T47D (cell line): ENCODE data around the gene CHRDL2.
A peak's percentile ranks its signal among the peaks of the same experiment; 100 is the strongest.

Experiments used
- DNase-seq, 2 experiments: peaks; one replicate each; pipeline versions ENCODE4 v3.0.0 to v3.0.0-alpha.2; 2011 to 2012; ENCODE audit warnings: low read depth in 1 of 2, low spot score in 1 of 2
- JUND ChIP-seq: IDR thresholded peaks from 2 replicates; pipeline ENCODE4 v1.6.1; 2012; ENCODE audit warnings: low read depth
- in situ Hi-C: cut with HindIII; loops from 2 replicates; pipeline ENCODE4 v1.10.0; 2016; ENCODE audit warnings: low sequenced_read_pairs, low pct_unique_long_range_greater_than_20kb

Gene CHRDL2

DNA sequence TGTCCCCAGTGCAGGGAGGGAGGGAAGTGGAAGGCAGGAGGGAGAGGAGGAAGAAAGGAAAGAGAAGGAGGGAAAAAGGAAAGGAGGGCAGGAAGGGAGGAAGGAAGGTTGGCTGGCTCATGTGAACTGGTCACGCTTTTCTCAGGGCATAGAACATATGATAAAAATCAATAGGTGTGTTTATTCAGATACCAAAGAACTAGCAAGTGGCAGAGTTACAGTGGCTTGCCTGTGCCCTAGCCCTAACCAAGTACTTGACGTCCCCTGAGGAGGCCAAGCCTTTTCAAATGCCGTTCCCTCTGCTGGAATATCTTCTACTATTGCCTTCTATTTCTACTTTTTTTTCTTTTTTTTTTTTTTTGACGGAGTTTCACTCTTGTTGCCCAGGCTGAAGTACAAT lies 33.5 kb downstream of the CHRDL2 start:
- no peak for DNase-seq
- no peak for TF ChIP-seq JUND
- in situ Hi-C loops = no loop called here

GRCh38 chr11:74696939-74697675 lies 34.1 kb downstream of the CHRDL2 start:
- DNase-seq = no peak
- TF ChIP-seq JUND = no peak
- in situ Hi-C loops = no loop called here

DNA sequence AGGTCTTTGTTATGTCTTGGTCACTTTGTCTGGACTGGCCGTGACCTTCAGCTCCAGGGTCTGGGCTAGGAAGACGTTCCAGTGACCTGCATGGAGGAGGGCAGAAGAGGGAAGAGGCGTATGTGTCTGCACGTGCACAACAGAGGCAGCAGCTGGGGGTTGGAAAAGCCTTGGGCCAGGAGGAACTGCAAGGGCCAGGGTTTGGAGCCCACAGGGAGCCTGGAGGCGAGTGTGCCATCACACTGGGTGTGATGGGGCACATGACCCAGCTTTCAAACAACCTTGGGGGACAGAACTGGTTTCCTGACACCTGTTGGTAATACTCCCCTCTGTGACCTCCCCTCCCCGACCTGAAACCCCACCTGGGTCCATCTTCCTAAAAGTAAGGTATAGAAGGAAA lies 34.7 kb downstream of the CHRDL2 start:
- no peak for DNase-seq
- in situ Hi-C loops = no loop called here
- no peak for TF ChIP-seq JUND

- TF ChIP-seq JUND = no peak
- no peak for DNase-seq
- in situ Hi-C loops = no loop called here
Measured at GRCh38 chr11:74695705-74696280, 35.4 kb downstream of the CHRDL2 start.

- DNase-seq = peak in 1 of 2 experiments; percentile 40
- in situ Hi-C loops = no loop called here
- TF ChIP-seq JUND = no peak
Measured at GRCh38 chr11:74694136-74694930, 36.9 kb downstream of the CHRDL2 start.

GRCh38 chr11:74693531-74693930 lies 37.7 kb downstream of the CHRDL2 start:
- peak; percentile 61 to 92 for DNase-seq
- in situ Hi-C loops = no loop called here
- no peak for TF ChIP-seq JUND

DNA sequence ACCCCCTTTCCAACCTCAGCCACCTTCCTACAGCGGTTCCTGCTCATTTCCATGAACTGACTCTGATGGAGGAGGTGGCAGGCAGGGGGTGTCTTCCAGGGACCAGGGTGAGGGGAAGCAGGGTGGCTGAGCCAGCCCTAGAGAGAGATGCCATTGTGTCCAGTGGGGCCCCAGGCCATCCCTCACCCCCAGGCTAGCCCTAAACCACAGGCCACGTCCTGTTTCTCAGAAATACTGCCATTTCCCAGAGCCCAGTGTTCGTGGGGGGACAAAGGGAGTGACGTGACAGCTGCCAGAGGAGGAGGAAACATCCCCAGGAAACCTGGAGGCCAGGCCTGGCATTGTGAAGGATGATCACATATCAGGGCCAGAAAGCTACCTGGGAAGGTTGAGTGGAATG lies 39.5 kb downstream of the CHRDL2 start:
- no peak for TF ChIP-seq JUND
- no peak for DNase-seq
- in situ Hi-C loops = no loop called here

GRCh38 chr11:74689666-74690065 lies 41.6 kb downstream of the CHRDL2 start:
- TF ChIP-seq JUND = no peak
- no peak for DNase-seq
- in situ Hi-C loops = no loop called here

DNA sequence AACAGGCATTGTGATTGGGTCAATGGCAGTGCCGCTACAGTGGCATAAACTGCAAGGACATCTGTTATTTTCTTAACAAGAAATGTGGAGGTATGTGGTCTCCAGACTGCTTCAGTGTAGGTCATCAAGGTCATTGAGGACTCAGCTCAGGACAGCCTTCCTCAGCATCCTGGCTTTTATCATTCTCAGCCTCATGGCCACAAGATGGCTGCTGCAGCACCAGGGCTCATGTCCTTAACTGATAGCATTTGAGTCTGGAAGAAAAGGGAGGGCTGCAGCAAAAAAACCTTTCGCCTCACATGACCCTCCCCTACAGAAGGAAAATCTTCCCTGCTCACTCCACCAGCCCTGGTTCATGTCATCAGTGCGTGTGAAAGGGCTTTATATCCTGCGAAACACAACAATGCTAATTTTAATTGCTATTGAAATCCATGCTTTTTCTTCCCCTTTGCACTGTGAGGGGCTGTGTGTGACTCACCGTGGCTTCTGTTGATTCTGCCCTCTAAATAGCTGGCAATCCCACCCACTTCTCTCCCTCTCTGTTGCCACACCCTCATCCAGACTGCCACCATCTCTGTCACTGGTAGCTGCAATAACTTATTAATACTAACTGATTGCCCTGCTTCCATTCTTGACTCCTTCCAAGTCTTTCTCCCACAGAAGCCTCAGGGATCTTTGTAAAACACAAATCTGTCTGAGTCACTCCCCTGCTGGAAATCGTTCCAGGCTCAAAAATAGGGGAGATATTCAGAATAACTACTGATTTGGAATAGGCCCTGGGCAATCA lies 43.8 kb downstream of the CHRDL2 start:
- in situ Hi-C loops = no loop called here
- no peak for TF ChIP-seq JUND
- no peak for DNase-seq

- in situ Hi-C loops = no loop called here
- TF ChIP-seq JUND = no peak
- no peak for DNase-seq
Measured at GRCh38 chr11:74686792-74687191, 44.4 kb downstream of the CHRDL2 start.

DNA sequence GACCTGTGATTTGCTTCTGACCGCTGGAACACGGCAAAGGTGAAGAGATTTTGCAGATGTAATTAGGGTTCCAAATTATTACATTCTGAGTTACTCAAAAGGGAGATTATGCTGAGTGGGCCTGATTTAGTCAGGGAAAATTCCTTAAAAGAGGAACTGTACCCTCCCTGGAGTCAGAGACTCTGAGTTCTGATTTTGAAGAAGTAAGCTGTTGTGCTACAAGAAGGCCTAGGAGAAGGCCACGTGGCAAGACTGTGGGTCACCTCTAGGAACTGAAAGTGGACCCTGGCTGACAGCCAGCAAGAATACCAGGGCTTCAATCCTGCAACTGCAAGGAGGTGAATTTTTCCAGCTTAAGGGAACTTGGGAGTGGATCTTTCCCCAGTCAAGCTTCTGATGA lies 45.3 kb downstream of the CHRDL2 start:
- DNase-seq = no peak
- TF ChIP-seq JUND = no peak
- in situ Hi-C loops = no loop called here

DNA sequence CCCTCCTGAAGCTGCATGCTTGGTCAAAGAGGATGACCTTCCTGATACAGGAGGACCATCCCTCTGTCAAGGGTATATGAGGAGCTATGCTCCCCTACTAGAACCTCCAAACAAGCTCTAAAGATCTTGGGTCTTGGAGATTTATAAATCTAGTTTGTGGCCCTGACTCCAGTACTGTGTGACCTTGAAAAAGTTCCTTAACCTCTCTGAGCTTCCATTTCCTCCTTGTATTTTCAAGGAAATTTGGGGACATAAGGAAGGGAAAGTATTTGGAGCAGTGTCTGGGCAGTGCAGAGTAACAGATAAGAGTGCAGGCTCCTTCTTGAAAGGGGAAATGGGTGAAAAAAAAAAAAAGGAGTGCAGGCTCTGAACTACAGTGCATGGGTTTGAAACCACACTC lies 45.9 kb downstream of the CHRDL2 start:
- in situ Hi-C loops = no loop called here
- TF ChIP-seq JUND = no peak
- no peak for DNase-seq

DNA sequence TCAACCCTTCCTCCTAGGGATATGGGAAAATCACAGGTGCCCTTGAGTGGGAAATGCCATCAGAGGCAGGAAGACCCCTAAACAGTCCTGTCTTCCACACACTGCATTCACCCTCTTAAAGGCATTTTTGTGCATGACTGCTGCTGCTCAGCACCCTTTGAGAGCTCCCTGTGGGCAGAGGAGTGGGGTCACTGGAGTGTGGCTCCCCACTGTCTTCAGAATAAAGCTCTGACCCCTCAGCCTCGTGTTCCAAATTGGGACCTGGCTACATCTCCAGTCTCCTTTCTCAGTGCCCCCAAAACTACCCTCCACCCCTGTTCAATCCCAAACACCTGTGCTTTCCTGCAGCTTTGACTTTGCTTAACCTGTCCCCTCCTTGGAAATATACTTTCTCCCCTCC lies 46.6 kb downstream of the CHRDL2 start:
- DNase-seq = no peak
- in situ Hi-C loops = no loop called here
- no peak for TF ChIP-seq JUND
